ENCODE measurements around the gene DSTYK. TPM values are rescaled to one million over a fixed set of nuclear protein-coding genes. Genes with fewer than 3 reads are reported as not detected.
A peak's percentile ranks its signal among the peaks of the same experiment; 100 is the strongest.

Gene DSTYK
- total and polyA plus RNA-seq, 4 donors = 16.8 to 25.1 (median 20.0) TPM

DNA sequence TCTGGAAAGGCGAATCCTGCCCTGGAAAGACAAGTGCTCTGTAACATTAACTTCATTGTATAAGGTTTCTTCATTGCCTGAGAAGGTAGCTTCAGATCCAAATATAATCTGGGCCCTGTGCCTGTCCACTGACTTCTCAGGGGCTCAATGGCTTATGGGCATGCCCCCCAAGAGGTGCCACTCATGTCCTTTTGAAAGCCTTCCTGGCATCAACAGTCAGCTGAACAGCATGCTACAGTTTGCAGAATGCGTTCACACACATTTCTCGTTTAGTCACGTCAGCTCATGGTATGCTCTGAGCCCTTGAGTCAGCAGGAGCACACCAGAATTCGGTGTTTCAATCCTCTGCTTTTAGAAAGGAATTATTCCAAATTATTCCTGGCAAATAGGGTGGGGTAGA, 40.1 kb upstream of the DSTYK start:
- peaks cover 50% of the 10 kb centered on the region for H3K4me1 ChIP-seq (ENCODE audit: control insufficient read depth, insufficient read depth, low read length)
- peaks cover 12% of the 10 kb centered on the region for H3K36me3 ChIP-seq (ENCODE audit: control insufficient read depth, insufficient read depth, low read length)
- no peak for DNase-seq (ENCODE audit: low read depth in 4 of 6, low spot score in 6 of 6)
- H3K9me3 ChIP-seq (ENCODE audit: control insufficient read depth, insufficient read depth, low read length) = no peaks in the 10 kb centered on the region
- no peak overlapping the region for H3K4me3 ChIP-seq (ENCODE audit: low read depth, low read length)
- no peak overlapping the region for H3K27ac ChIP-seq (ENCODE audit: low read depth, low read length)
- 72% methylated on average over 3 of the region's 5 CpGs for WGBS (ENCODE audit: insufficient coverage)
- H3K27me3 ChIP-seq (ENCODE audit: control insufficient read depth, insufficient read depth, low read length) = no peaks in the 10 kb centered on the region

DNA sequence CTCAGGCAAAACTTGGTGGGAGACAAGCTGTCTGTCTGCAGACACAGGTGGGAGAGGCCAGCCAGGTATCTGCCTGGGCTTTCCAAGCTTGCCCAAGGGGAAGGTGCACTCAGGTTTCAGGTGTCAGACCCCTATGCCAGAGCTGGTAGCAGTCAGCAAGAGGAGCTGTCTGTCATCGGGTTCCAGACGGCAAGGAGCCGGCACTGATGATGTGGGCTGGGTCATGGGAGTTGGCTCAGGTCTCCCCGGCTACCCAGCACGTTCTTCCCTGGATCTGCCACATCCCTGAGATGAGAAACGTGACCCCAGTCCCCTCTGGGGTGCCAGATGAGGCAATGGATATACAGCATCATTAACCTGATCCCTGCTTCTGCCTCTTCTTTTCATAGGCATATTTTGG, 39.2 kb upstream of the DSTYK start:
- Histone ChIP-seq H3K4me3 (ENCODE audit: low read depth, low read length) (no peak overlapping the region), H3K36me3 (ENCODE audit: control insufficient read depth, insufficient read depth, low read length) (peaks cover 12% of the 10 kb centered on the region), H3K27me3 (ENCODE audit: control insufficient read depth, insufficient read depth, low read length) (no peaks in the 10 kb centered on the region), H3K9me3 (ENCODE audit: control insufficient read depth, insufficient read depth, low read length) (no peaks in the 10 kb centered on the region), H3K4me1 (ENCODE audit: control insufficient read depth, insufficient read depth, low read length) (peaks cover 44% of the 10 kb centered on the region), H3K27ac (ENCODE audit: low read depth, low read length) (no peak overlapping the region)
- DNase-seq (ENCODE audit: low read depth in 4 of 6, low spot score in 6 of 6) = no peak
- WGBS (ENCODE audit: insufficient coverage) = 48% methylated on average over 6 of the region's 6 CpGs

DNA sequence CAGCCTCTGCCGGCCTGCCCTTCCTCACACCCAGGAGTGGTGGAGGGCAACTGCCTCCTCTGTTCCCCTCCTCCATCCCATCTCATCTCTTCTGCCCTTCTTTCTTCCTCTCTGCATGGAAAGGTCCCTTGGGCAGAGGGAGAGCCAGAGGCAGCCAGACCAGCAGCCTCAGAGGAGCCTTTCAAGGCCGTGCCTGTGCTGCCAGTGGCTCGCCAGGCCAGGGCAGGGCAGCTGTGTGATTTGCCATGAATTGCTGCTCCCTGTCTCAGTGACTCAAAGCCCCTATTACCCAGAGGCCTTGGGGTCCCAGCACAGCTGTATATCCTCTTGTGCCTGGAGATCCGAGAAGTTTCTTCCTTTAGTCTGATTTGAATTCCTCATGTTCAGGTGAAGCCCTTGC, 38.1 kb upstream of the DSTYK start:
- Histone ChIP-seq H3K27me3 (ENCODE audit: control insufficient read depth, insufficient read depth, low read length) (no peaks in the 10 kb centered on the region), H3K4me3 (ENCODE audit: low read depth, low read length) (no peak overlapping the region), H3K36me3 (ENCODE audit: control insufficient read depth, insufficient read depth, low read length) (peaks cover 10% of the 10 kb centered on the region), H3K27ac (ENCODE audit: low read depth, low read length) (peak overlapping the region; percentile 74), H3K9me3 (ENCODE audit: control insufficient read depth, insufficient read depth, low read length) (no peaks in the 10 kb centered on the region), H3K4me1 (ENCODE audit: control insufficient read depth, insufficient read depth, low read length) (peaks cover 43% of the 10 kb centered on the region)
- 37% methylated on average over 3 of the region's 4 CpGs for WGBS (ENCODE audit: insufficient coverage)
- DNase-seq (ENCODE audit: low read depth in 4 of 6, low spot score in 6 of 6) = no peak

DNA sequence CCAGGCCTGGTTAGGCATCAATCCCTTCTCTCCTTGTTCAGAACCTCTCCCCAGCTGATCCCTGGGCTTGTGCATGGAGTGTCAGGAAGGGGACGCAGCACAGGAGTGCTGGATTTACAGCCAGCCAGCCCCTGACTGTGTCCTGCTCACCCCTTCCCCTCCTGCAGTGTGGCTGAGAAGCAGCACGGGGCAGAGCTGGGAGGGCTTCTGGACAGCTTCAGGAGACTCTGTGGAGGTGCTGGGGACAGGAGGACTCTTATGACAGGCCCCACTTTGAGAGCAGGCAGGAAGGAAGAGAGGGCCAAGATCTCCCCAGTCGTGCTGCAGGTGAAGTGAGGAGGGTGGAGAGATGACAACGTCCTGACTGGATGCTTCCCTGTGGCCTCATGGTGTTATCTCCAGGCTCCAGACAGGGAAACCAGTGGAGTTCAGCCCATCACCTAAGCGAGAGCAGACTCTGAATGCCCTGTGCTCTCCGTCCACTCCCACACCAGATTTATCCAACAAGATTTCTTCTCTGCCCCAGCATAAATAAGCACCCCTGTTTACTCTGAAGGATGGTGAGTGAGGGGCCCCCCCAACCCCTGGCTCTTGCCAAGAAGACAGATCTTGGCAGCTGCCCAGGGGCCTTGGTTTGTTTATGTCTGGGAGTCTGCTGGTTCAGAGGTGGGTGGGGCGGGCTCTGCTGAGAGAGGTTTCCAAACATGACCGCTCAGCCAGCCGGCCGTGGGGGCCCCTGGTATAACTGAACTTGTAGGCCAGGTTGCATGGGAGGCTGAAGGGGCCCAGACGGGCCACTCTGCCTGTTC, 37.5 kb upstream of the DSTYK start:
- peak in 2 of 6 donors; percentile 78 to 88 for DNase-seq (ENCODE audit: low read depth in 4 of 6, low spot score in 6 of 6)

DNA sequence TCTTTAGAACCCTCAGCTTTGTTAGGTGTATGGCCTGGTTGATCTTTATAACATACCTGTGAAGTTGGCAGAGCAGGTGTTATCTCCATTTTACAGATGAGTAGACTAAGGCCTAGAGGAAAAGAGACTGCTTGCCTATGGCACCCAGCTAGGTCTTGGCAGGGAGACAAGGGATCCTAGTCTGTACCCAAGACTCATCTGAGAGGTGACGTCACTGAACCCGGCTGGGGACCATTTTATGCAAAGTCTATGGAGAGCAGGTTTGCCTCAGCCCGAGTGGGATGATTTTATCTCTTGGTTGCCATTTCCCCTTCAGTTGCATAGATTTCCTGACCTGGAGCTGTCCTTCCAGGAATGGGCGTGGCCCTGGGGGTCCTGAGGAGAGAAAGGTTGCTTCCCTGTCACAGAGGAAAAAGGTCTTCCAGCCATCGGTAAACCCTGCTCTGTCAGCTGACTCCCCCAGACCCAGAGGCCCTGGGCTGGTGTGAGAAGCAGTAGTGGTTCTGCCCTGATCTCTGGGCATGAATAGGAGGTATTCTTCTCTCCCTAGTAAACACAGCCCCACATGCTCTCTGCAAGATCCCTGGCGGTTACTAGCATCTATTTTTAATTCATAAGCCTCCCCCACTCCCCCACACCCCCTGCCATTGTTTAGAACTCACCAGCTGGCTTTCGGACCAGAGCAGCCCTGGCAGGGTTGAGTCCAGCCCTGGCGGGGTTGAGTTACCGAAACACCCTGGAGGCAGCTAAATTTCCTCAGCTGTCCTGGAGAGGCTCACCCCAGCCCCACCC, 35.8 kb upstream of the DSTYK start:
- Histone ChIP-seq H3K27me3 (ENCODE audit: control insufficient read depth, insufficient read depth, low read length) (no peaks in the 10 kb centered on the region), H3K36me3 (ENCODE audit: control insufficient read depth, insufficient read depth, low read length) (peaks cover 15% of the 10 kb centered on the region), H3K27ac (ENCODE audit: low read depth, low read length) (peak overlapping the region; percentile 72), H3K4me3 (ENCODE audit: low read depth, low read length) (no peak overlapping the region), H3K4me1 (ENCODE audit: control insufficient read depth, insufficient read depth, low read length) (peaks cover 43% of the 10 kb centered on the region), H3K9me3 (ENCODE audit: control insufficient read depth, insufficient read depth, low read length) (no peaks in the 10 kb centered on the region)
- WGBS (ENCODE audit: insufficient coverage) = 22% methylated on average over 5 of the region's 9 CpGs
- peak in 2 of 6 donors; percentile 66 to 77 for DNase-seq (ENCODE audit: low read depth in 4 of 6, low spot score in 6 of 6)

More for the DNA sequence above, 37.5 kb upstream of the DSTYK start:
- H3K4me3 ChIP-seq (ENCODE audit: low read depth, low read length) = no peak overlapping the region
- 31% methylated on average over 5 of the region's 11 CpGs for WGBS (ENCODE audit: insufficient coverage)
- H3K27me3 ChIP-seq (ENCODE audit: control insufficient read depth, insufficient read depth, low read length) = no peaks in the 10 kb centered on the region
- peaks cover 43% of the 10 kb centered on the region for H3K4me1 ChIP-seq (ENCODE audit: control insufficient read depth, insufficient read depth, low read length)
- no peaks in the 10 kb centered on the region for H3K9me3 ChIP-seq (ENCODE audit: control insufficient read depth, insufficient read depth, low read length)
- H3K27ac ChIP-seq (ENCODE audit: low read depth, low read length) = peak overlapping the region; percentile 74
- peaks cover 7% of the 10 kb centered on the region for H3K36me3 ChIP-seq (ENCODE audit: control insufficient read depth, insufficient read depth, low read length)

DNA sequence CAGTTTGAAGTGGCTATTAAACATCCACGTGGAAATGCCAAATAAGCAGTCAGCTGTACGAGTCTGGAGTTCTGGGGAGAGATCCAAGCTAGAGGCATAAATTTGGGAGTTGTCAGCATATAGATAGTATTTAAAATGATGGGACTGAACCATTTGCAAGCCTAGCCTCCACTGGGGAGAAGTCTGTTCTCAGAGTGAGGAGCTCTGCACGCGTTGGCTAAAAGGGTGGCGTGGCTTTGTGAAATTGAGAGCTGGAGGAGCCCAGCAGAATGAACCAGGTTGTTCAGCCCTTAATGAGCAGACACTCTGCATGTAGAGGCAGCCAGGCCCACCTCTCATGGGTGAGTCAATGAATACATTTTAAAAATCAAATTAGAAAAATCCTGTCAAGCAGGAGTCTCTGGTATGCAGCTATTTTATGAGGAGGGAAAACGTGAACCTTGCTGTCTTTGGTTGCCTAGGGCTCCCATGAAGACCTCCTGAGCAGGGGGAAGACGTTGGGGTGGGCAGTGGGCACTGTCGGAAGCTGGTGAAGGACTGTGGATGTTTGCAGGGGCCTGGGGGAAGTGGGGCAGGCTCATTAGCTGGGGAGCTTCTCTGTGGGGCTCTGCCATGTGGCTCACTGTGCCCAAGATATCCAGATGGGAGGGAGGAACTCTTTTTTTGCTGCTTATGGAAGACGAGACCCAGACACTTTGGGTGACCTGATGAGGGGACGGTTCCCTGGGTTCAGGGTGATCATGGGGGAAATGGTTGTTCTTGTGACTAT, 35.0 kb upstream of the DSTYK start:
- DNase-seq (ENCODE audit: low read depth in 4 of 6, low spot score in 6 of 6) = peak in 2 of 6 donors; percentile 48 to 86
- Histone ChIP-seq H3K4me1 (ENCODE audit: control insufficient read depth, insufficient read depth, low read length) (peaks cover 48% of the 10 kb centered on the region), H3K9me3 (ENCODE audit: control insufficient read depth, insufficient read depth, low read length) (no peaks in the 10 kb centered on the region), H3K27me3 (ENCODE audit: control insufficient read depth, insufficient read depth, low read length) (no peaks in the 10 kb centered on the region), H3K27ac (ENCODE audit: low read depth, low read length) (peak overlapping the region; percentile 67), H3K36me3 (ENCODE audit: control insufficient read depth, insufficient read depth, low read length) (peaks cover 21% of the 10 kb centered on the region), H3K4me3 (ENCODE audit: low read depth, low read length) (no peak overlapping the region)
- 65% methylated on average over 8 of the region's 10 CpGs for WGBS (ENCODE audit: insufficient coverage)

DNA sequence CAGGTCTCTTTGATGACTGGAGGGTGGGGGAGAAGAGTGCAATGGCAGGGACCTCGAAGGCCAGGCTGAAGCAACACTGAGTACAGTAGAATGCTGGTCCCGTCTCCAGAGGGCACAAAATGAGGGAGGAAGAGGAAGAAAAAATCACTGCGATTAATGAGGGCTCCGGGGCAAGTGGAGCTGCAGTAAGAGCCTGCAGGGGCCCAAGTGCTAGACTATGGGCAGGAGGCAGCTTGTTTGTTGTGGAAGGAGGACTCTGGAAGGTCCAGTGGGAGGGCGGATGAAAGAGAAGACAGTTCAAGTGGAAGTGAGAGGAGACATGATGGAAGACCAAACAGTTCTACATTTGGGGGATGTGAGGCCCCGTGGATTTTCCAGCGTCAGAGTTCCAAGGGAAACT, 33.6 kb upstream of the DSTYK start:
- Histone ChIP-seq H3K9me3 (ENCODE audit: control insufficient read depth, insufficient read depth, low read length) (no peaks in the 10 kb centered on the region), H3K4me1 (ENCODE audit: control insufficient read depth, insufficient read depth, low read length) (peaks cover 45% of the 10 kb centered on the region), H3K27ac (ENCODE audit: low read depth, low read length) (no peak overlapping the region), H3K27me3 (ENCODE audit: control insufficient read depth, insufficient read depth, low read length) (no peaks in the 10 kb centered on the region), H3K4me3 (ENCODE audit: low read depth, low read length) (no peak overlapping the region), H3K36me3 (ENCODE audit: control insufficient read depth, insufficient read depth, low read length) (peaks cover 23% of the 10 kb centered on the region)
- 86% methylated on average over 6 of the region's 7 CpGs for WGBS (ENCODE audit: insufficient coverage)
- DNase-seq (ENCODE audit: low read depth in 4 of 6, low spot score in 6 of 6) = no peak

DNA sequence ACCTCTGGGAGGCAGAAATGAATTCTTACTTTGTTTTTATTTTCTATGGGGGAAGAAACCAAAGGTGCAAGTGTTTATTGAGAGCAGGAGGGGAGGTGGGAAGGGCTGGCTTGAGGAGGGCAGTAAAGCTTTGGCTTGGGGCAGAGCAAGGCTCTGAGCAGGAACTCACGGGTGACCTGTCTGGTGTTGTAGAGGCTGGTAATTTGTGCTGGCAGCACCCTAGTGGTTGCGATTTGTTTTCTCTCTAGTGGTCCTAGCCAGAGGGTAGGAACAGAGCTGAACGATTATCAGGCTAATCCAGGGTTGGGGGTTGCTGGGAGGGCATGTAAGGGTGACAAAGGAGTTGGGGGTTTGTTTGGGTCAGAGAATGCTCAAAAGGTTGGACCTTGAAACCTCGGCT, 32.9 kb upstream of the DSTYK start:
- no peak overlapping the region for H3K4me3 ChIP-seq (ENCODE audit: low read depth, low read length)
- H3K36me3 ChIP-seq (ENCODE audit: control insufficient read depth, insufficient read depth, low read length) = peaks cover 19% of the 10 kb centered on the region
- H3K27ac ChIP-seq (ENCODE audit: low read depth, low read length) = no peak overlapping the region
- no peak for DNase-seq (ENCODE audit: low read depth in 4 of 6, low spot score in 6 of 6)
- H3K27me3 ChIP-seq (ENCODE audit: control insufficient read depth, insufficient read depth, low read length) = no peaks in the 10 kb centered on the region
- no peaks in the 10 kb centered on the region for H3K9me3 ChIP-seq (ENCODE audit: control insufficient read depth, insufficient read depth, low read length)
- WGBS (ENCODE audit: insufficient coverage) = 70% methylated on average over 4 of the region's 4 CpGs
- H3K4me1 ChIP-seq (ENCODE audit: control insufficient read depth, insufficient read depth, low read length) = peaks cover 40% of the 10 kb centered on the region

DNA sequence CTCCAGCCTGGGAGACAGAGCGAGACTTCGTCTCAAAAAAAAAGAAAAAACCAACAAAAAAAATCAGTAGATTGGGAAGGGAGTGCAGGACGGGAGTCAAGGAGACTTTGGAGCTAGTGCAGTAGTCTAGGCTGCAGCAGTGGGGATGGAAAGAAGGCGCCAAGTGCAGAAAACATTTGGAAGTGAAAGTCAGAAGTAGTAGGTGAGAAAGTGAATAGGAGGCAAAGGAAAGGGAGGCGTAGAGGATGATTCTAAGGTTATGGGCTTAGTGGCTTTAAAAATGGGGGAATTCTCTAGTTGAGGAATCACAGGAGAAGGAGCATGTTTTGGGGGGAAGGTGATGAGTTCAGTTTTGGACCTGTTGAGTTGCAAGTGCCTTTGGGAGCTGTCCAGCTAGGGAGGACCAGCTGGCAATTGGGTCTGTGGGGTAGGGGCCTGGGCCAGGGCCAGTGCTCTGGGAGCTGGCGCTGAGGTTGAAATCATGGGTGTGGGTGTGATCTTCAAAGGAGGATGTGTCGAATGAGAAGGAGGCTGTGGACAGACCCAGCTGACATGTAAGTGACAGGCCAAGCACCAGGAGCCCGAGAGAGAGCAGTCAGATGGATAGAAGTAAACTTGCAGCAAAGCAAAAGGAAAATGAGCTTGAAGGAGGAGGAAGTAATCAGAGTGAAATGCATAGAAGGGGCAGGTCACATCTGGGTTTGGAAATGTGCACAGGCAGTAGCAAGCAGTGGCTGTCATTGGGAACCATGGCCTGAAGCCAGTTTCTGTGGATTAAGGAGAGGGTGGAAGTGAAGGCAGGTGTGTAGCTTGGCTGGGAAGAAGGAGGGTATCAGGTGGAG, 32.1 kb upstream of the DSTYK start:
- H3K36me3 ChIP-seq (ENCODE audit: control insufficient read depth, insufficient read depth, low read length) = peaks cover 18% of the 10 kb centered on the region
- peaks cover 35% of the 10 kb centered on the region for H3K4me1 ChIP-seq (ENCODE audit: control insufficient read depth, insufficient read depth, low read length)
- H3K9me3 ChIP-seq (ENCODE audit: control insufficient read depth, insufficient read depth, low read length) = no peaks in the 10 kb centered on the region
- H3K27me3 ChIP-seq (ENCODE audit: control insufficient read depth, insufficient read depth, low read length) = no peaks in the 10 kb centered on the region
- H3K4me3 ChIP-seq (ENCODE audit: low read depth, low read length) = no peak overlapping the region
- DNase-seq (ENCODE audit: low read depth in 4 of 6, low spot score in 6 of 6) = no peak
- WGBS (ENCODE audit: insufficient coverage) = 80% methylated on average over 6 of the region's 8 CpGs
- H3K27ac ChIP-seq (ENCODE audit: low read depth, low read length) = no peak overlapping the region
